Liver (tissue), 9 donors: ENCODE results near the gene SLC52A1. TPM values are rescaled to one million over a fixed set of nuclear protein-coding genes. Genes with fewer than 3 reads are reported as not detected.

Experiments
- DNase-seq: peaks from one replicate; pipeline ENCODE4 v3.0.0-alpha.2; 2017; ENCODE audit warnings: low spot score
- H3K27ac ChIP-seq, 2 donors: one replicate each; pipeline ENCODE4 v1.7.0; 2013; ENCODE audit warnings: inconsistent platforms in 2 of 2, low read length in 2 of 2, control low read depth in 1 of 2, low read depth in 1 of 2, mild to moderate bottlenecking in 1 of 2
- H3K27me3 ChIP-seq, 4 donors: one replicate each; pipeline versions ENCODE4 v1.6.1 to v1.7.0; 2013; ENCODE audit warnings: low read length in 3 of 4, inconsistent platforms in 1 of 4, mild to moderate bottlenecking in 1 of 4, moderate library complexity in 1 of 4; ENCODE audit not compliant: control insufficient read depth in 4 of 4, insufficient read depth in 4 of 4
- H3K36me3 ChIP-seq, 4 donors: one replicate each; pipeline versions ENCODE4 v1.6.1 to v1.7.0; 2013; ENCODE audit warnings: low read length in 3 of 4, mild to moderate bottlenecking in 3 of 4, low read depth in 1 of 4, moderate library complexity in 1 of 4; ENCODE audit not compliant: control insufficient read depth in 4 of 4, insufficient read depth in 3 of 4
- H3K4me1 ChIP-seq, 4 donors: one replicate each; pipeline versions ENCODE4 v1.6.1 to v1.7.0; 2013; ENCODE audit warnings: low read length in 3 of 4, mild to moderate bottlenecking in 3 of 4, moderate library complexity in 1 of 4; ENCODE audit not compliant: control insufficient read depth in 4 of 4, insufficient read depth in 4 of 4
- H3K4me3 ChIP-seq, 3 donors: one replicate each; pipeline versions ENCODE4 v1.6.1 to v1.7.0; 2013; ENCODE audit warnings: low read length in 3 of 3, control low read depth in 1 of 3, low read depth in 1 of 3, mild to moderate bottlenecking in 1 of 3
- H3K9ac ChIP-seq, 2 donors: one replicate each; pipeline ENCODE4 v1.7.0; 2013; ENCODE audit warnings: low read length in 2 of 2, mild to moderate bottlenecking in 2 of 2, moderate library complexity in 2 of 2, control low read depth in 1 of 2, low read depth in 1 of 2
- H3K9me3 ChIP-seq, 4 donors: one replicate each; pipeline versions ENCODE4 v1.6.1 to v1.7.0; 2013; ENCODE audit warnings: low read length in 3 of 4; ENCODE audit not compliant: control insufficient read depth in 4 of 4
- EGR1 ChIP-seq, 2 donors: IDR thresholded peaks; 2 replicates each; pipeline ENCODE4 v1.6.1; 2016 to 2018; ENCODE audit warnings: antibody characterized with exemption in 2 of 2, low read depth in 2 of 2
- FOXA1 ChIP-seq: IDR thresholded peaks from 2 replicates; pipeline ENCODE4 v1.6.1; 2016; ENCODE audit warnings: antibody characterized with exemption
- FOXA2 ChIP-seq: IDR thresholded peaks from 2 replicates; pipeline ENCODE4 v1.6.1; 2016; ENCODE audit warnings: antibody characterized with exemption
- GABPA ChIP-seq, 2 donors: IDR thresholded peaks in 1 of 2; conservative IDR thresholded peaks in 1 of 2; 2 replicates each; pipeline ENCODE4 v1.6.1; 2016; ENCODE audit warnings: antibody characterized with exemption in 2 of 2, mild to moderate bottlenecking in 1 of 2, moderate library complexity in 1 of 2
- HNF4A ChIP-seq, 2 donors: conservative IDR thresholded peaks; 2 replicates each; pipeline ENCODE4 v1.6.1; 2016; ENCODE audit warnings: antibody characterized with exemption in 2 of 2, mild to moderate bottlenecking in 2 of 2
- HNF4G ChIP-seq: IDR thresholded peaks from 2 replicates; pipeline ENCODE4 v1.6.1; 2016; ENCODE audit warnings: antibody characterized with exemption
- JUND ChIP-seq, 2 donors: IDR thresholded peaks; 2 replicates each; pipeline ENCODE4 v1.6.1; 2016; ENCODE audit warnings: antibody characterized with exemption in 2 of 2
- MAX ChIP-seq: IDR thresholded peaks from 2 replicates; pipeline ENCODE4 v1.6.1; 2016; ENCODE audit warnings: antibody characterized with exemption
- NR2F2 ChIP-seq: IDR thresholded peaks from 2 replicates; pipeline ENCODE4 v1.6.1; 2016; ENCODE audit warnings: antibody characterized with exemption
- RAD21 ChIP-seq, 2 donors: IDR thresholded peaks; 2 replicates each; pipeline ENCODE4 v1.6.1; 2016; ENCODE audit warnings: antibody characterized with exemption in 2 of 2, mild to moderate bottlenecking in 2 of 2
- RXRA ChIP-seq, 2 donors: IDR thresholded peaks; 2 replicates each; pipeline ENCODE4 v1.6.1; 2017 to 2018; ENCODE audit warnings: antibody characterized with exemption in 2 of 2, mild to moderate bottlenecking in 1 of 2
- SP1 ChIP-seq: IDR thresholded peaks from 2 replicates; pipeline ENCODE4 v1.6.1; 2018; ENCODE audit warnings: antibody characterized with exemption, mild to moderate bottlenecking
- TAF1 ChIP-seq: conservative IDR thresholded peaks from 2 replicates; pipeline ENCODE4 v1.6.1; 2016; ENCODE audit warnings: antibody characterized with exemption, mild to moderate bottlenecking
- YY1 ChIP-seq: IDR thresholded peaks from 2 replicates; pipeline ENCODE4 v1.6.1; 2016; ENCODE audit warnings: antibody characterized with exemption, mild to moderate bottlenecking
- ZBTB33 ChIP-seq: IDR thresholded peaks from 2 replicates; pipeline ENCODE4 v1.6.1; 2016; ENCODE audit warnings: antibody characterized with exemption
- WGBS: extraction: QIAGEN DNeasy Blood & Tissue Kit; methylation state at CpG from one replicate; pipeline ENCODE4 v1.1.7; 2013; 5-methylcytosine and 5-hydroxymethylcytosine counted together
- polyA plus RNA-seq, 2 donors: library from polyadenylated mRNA; stranded (reverse) in 1 of 2; unstranded in 1 of 2; fragments of 200-250 nt in 1 of 2; fragments of >200 nt in 1 of 2; fragmentation: Nextera tagmentation in 1 of 2; extraction: Ambion mirVana in 1 of 2; gene quantifications; one replicate each; pipeline versions ENCODE4 v1.2.1 to v1.2.3, GENCODE V29; 2013 to 2015
- total RNA-seq, 2 donors: library from RNA; depleted of rRNA; stranded (reverse); fragments of >200 nt; gene quantifications; one replicate each; pipeline ENCODE4 v1.2.3, GENCODE V29; 2014
- TF ChIP-seq, protein P1 (sequence below): IDR thresholded peaks from 2 replicates; pipeline ENCODE4 v1.6.1; 2016; ENCODE audit warnings: antibody characterized with exemption, mild to moderate bottlenecking
- TF ChIP-seq, protein P2 (sequence below): IDR thresholded peaks from 2 replicates; pipeline ENCODE4 v1.6.1; 2016; ENCODE audit warnings: antibody characterized with exemption
- TF ChIP-seq, protein P3 (sequence below): fragments of 150-350 bp; IDR thresholded peaks from 2 replicates; pipeline ENCODE4 v1.5.1; 2017; ENCODE audit warnings: improper control_type of control experiment, low read depth, low read length; ENCODE audit not compliant: missing input control
- donor health status: healthy.
- donor health status: healthy.
- donor health status: healthy.
- donor health status: healthy.
- donor health status: healthy.

SLC52A1 gene
- total and polyA plus RNA-seq, 4 donors, result 0.08 to 0.28 (median 0.11) TPM; not detected in 1

DNA sequence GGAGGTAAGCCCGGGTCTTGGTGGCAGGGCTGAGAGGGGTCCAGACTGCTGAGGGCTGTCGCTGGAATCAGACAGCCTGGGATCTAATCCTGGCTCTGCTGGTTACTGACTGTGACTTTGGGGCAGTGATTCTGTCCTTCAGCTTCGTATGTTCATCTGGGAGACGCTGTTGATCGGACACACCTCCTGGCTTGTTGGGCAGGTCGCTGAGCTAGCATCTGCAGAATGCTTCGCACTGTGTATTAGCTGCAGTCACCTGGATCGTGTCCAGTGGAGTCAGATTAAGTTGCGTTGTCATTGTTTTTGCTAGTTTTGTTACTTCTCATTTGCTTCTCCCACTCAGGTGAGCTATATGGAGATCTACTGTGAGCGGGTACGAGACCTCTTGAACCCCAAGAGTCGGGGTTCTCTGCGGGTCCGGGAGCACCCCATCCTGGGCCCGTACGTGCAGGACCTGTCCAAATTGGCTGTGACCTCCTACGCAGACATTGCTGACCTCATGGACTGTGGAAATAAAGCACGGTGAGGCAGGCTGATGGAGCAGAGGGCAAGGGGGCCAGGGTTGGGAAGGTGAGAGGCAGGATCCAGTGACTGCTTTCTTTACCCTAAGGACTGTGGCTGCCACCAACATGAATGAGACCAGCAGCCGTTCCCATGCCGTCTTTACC, 33.0 kb downstream of the SLC52A1 start:
- no peak overlapping the region for H3K4me3 ChIP-seq
- H3K36me3 ChIP-seq, result peaks cover 28 to 51% (median 44%) of the 10 kb centered on the region in 4 donors
- H3K9ac ChIP-seq, result no peak overlapping the region
- no peak overlapping the region for H3K27ac ChIP-seq
- 93% methylated on average over 20 of the region's 20 CpGs for WGBS
- TF ChIP-seq RAD21 (IDR thresholded peaks at IDR 0.05) (no peak), FOXA2 (no peak), NR2F2 (no peak), ZBTB33 (no peak), YY1 (no peak), EGR1 (IDR thresholded peaks at IDR 0.05; ENCODE audit: low read depth in 2 of 2) (no peak), GABPA (IDR thresholded peaks at IDR 0.05 in 1 of 2, conservative IDR thresholded peaks at IDR 0.05 in 1 of 2) (no peak), FOXA1 (no peak), TAF1 (no peak), JUND (IDR thresholded peaks at IDR 0.05) (no peak), RXRA (IDR thresholded peaks at IDR 0.05) (no peak), HNF4A (conservative IDR thresholded peaks at IDR 0.05) (no peak), HNF4G (no peak), MAX (no peak), SP1 (no peak)
- TF ChIP-seq, protein P1, sequence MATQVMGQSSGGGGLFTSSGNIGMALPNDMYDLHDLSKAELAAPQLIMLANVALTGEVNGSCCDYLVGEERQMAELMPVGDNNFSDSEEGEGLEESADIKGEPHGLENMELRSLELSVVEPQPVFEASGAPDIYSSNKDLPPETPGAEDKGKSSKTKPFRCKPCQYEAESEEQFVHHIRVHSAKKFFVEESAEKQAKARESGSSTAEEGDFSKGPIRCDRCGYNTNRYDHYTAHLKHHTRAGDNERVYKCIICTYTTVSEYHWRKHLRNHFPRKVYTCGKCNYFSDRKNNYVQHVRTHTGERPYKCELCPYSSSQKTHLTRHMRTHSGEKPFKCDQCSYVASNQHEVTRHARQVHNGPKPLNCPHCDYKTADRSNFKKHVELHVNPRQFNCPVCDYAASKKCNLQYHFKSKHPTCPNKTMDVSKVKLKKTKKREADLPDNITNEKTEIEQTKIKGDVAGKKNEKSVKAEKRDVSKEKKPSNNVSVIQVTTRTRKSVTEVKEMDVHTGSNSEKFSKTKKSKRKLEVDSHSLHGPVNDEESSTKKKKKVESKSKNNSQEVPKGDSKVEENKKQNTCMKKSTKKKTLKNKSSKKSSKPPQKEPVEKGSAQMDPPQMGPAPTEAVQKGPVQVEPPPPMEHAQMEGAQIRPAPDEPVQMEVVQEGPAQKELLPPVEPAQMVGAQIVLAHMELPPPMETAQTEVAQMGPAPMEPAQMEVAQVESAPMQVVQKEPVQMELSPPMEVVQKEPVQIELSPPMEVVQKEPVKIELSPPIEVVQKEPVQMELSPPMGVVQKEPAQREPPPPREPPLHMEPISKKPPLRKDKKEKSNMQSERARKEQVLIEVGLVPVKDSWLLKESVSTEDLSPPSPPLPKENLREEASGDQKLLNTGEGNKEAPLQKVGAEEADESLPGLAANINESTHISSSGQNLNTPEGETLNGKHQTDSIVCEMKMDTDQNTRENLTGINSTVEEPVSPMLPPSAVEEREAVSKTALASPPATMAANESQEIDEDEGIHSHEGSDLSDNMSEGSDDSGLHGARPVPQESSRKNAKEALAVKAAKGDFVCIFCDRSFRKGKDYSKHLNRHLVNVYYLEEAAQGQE, result no peak
- TF ChIP-seq, protein P2, sequence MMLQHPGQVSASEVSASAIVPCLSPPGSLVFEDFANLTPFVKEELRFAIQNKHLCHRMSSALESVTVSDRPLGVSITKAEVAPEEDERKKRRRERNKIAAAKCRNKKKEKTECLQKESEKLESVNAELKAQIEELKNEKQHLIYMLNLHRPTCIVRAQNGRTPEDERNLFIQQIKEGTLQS, result no peak
- TF ChIP-seq, protein P3, sequence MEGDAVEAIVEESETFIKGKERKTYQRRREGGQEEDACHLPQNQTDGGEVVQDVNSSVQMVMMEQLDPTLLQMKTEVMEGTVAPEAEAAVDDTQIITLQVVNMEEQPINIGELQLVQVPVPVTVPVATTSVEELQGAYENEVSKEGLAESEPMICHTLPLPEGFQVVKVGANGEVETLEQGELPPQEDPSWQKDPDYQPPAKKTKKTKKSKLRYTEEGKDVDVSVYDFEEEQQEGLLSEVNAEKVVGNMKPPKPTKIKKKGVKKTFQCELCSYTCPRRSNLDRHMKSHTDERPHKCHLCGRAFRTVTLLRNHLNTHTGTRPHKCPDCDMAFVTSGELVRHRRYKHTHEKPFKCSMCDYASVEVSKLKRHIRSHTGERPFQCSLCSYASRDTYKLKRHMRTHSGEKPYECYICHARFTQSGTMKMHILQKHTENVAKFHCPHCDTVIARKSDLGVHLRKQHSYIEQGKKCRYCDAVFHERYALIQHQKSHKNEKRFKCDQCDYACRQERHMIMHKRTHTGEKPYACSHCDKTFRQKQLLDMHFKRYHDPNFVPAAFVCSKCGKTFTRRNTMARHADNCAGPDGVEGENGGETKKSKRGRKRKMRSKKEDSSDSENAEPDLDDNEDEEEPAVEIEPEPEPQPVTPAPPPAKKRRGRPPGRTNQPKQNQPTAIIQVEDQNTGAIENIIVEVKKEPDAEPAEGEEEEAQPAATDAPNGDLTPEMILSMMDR, result no peak
- H3K27me3 ChIP-seq, result no peaks in the 10 kb centered on the region
- no peaks in the 10 kb centered on the region for H3K9me3 ChIP-seq
- no peak for DNase-seq
- peaks cover 2 to 26% (median 21%) of the 10 kb centered on the region in 4 donors for H3K4me1 ChIP-seq
